ENCODE data around the gene SARM1. TPM values are rescaled to one million over a fixed set of nuclear protein-coding genes. Genes with fewer than 3 reads are reported as not detected.

SARM1 gene
- total RNA-seq, 4 donors from 2014 or later = 10.3 to 20.2 (median 16.3) TPM

- intact Hi-C loops (cut with DNase I) = no loop called here
- no peaks in the 10 kb centered on the region for H3K9me3 ChIP-seq
- TF ChIP-seq POLR2A (IDR thresholded peaks at IDR 0.05) (no peak), CTCF (IDR thresholded peaks at IDR 0.05) (no peak)
- peak; percentile 63 to 68 for DNase-seq
- H3K36me3 ChIP-seq = peaks cover 68 to 75% of the 10 kb centered on the region in 2 donors
- no peak overlapping the region for H3K4me3 ChIP-seq (replicated peaks in 1 of 3)
- H3K27ac ChIP-seq = no peak overlapping the region
- H3K4me1 ChIP-seq = peaks cover 0 to 22% of the 10 kb centered on the region in 2 donors
- no peaks in the 10 kb centered on the region for H3K27me3 ChIP-seq
- 57 to 64% methylated on average over 10 to 13 of the region's 13 CpGs for WGBS, 2 donors
Measured at GRCh38 chr17:28345419-28346198, 25.9 kb upstream of the SARM1 start.

DNA sequence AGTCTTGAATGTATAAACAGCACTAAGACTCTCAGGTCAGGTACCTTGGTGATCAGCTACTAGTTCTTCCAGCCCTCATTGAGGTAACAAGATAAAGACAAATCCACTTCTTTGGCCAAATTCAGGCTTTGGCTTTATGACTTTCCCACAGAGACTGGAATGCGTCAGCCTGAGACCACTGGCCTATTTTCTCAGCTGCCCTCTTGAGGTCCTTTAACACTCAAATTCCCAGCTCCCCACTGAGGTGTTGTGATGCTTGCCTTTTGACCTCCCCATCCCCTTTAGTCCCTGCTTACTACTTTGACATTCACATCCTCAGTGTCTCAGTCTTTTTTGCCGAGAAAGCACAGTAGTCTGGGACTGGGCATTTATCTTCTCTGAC is 25.3 kb upstream of the SARM1 start:
- 92 to 98% methylated on average over 2 of the region's 2 CpGs for WGBS, 2 donors
- no peak for DNase-seq
- TF ChIP-seq POLR2A (IDR thresholded peaks at IDR 0.05) = no peak
- TF ChIP-seq CTCF (IDR thresholded peaks at IDR 0.05) = no peak
- Histone ChIP-seq H3K27me3 (no peaks in the 10 kb centered on the region), H3K4me3 (replicated peaks in 1 of 3) (no peak overlapping the region), H3K4me1 (peaks cover 0 to 22% of the 10 kb centered on the region in 2 donors), H3K27ac (peak overlapping the region in 1 of 3 donors; percentile 18), H3K36me3 (peaks cover 70 to 76% of the 10 kb centered on the region in 2 donors), H3K9me3 (no peaks in the 10 kb centered on the region)
- intact Hi-C loops (cut with DNase I) = no loop called here

DNA sequence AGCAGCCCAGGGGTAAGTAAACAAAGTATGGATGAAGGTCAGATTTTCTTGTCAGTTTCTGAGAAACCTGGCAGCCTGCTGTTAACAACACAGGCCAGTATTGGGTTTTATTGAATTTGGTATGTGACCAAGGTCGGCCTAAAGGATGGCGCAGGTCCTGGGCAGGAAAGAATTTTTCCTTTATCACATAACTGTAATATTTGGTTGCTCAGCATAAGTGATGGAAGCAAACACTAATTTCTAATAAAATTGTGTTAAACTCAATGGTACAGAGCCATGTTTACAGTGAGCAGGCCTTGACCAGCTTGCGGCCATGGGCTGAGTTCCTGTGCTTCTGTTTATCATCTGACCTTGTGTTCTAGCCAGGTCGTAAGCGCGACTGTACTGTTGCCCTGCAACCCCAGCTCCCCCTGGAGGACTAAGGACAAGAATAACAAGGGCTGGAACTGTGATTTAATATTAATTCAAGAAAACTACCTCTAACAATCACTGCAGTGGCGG is 24.7 kb upstream of the SARM1 start:
- WGBS, 2 donors = 75 to 76% methylated on average over 7 of the region's 7 CpGs
- Histone ChIP-seq H3K4me1 (peaks cover 0 to 22% of the 10 kb centered on the region in 2 donors), H3K9me3 (no peaks in the 10 kb centered on the region), H3K4me3 (replicated peaks in 1 of 3) (no peak overlapping the region), H3K36me3 (peaks cover 70 to 76% of the 10 kb centered on the region in 2 donors), H3K27me3 (no peaks in the 10 kb centered on the region), H3K27ac (peak overlapping the region in 1 of 3 donors; percentile 18)
- TF ChIP-seq CTCF (IDR thresholded peaks at IDR 0.05) (peak in 1 of 6 experiments; percentile 13), POLR2A (IDR thresholded peaks at IDR 0.05) (no peak)
- no peak for DNase-seq
- intact Hi-C loops (cut with DNase I) = no loop called here

- 85 to 86% methylated on average over 5 to 8 of the region's 8 CpGs for WGBS, 2 donors
- intact Hi-C loops (cut with DNase I) = no loop called here
- no peaks in the 10 kb centered on the region for H3K27me3 ChIP-seq
- no peak overlapping the region for H3K27ac ChIP-seq
- H3K4me1 ChIP-seq = peaks cover 0 to 22% of the 10 kb centered on the region in 2 donors
- no peak for DNase-seq
- TF ChIP-seq CTCF (IDR thresholded peaks at IDR 0.05) (no peak), POLR2A (IDR thresholded peaks at IDR 0.05) (no peak)
- peaks cover 70 to 74% of the 10 kb centered on the region in 2 donors for H3K36me3 ChIP-seq
- no peaks in the 10 kb centered on the region for H3K9me3 ChIP-seq
- H3K4me3 ChIP-seq (replicated peaks in 1 of 3) = no peak overlapping the region
Measured at GRCh38 chr17:28347261-28347891, 24.1 kb upstream of the SARM1 start.

- no peak for TF ChIP-seq CTCF (IDR thresholded peaks at IDR 0.05)
- TF ChIP-seq POLR2A (IDR thresholded peaks at IDR 0.05) = no peak
- intact Hi-C loops (cut with DNase I) = no loop called here
- peaks cover 75 to 77% of the 10 kb centered on the region in 2 donors for H3K36me3 ChIP-seq
Measured at GRCh38 chr17:28348979-28349378, 22.5 kb upstream of the SARM1 start.

More at GRCh38 chr17:28348979-28349378, 22.5 kb upstream of the SARM1 start:
- 50 to 90% methylated on average over 2 to 3 of the region's 3 CpGs for WGBS, 2 donors
- H3K4me3 ChIP-seq (replicated peaks in 1 of 3) = no peak overlapping the region
- DNase-seq = no peak
- H3K27ac ChIP-seq = no peak overlapping the region
- no peaks in the 10 kb centered on the region for H3K9me3 ChIP-seq
- peaks cover 0 to 16% of the 10 kb centered on the region in 2 donors for H3K4me1 ChIP-seq
- H3K27me3 ChIP-seq = no peaks in the 10 kb centered on the region

Data from thyroid gland (tissue), 4 donors.